GM19025 (cell line): ENCODE measurements around the gene CLMP.
"Not testable (repeated sequence)": the region's sequence is repeated elsewhere in the genome, so short reads cannot be mapped to it uniquely, and the experiment has no call there.

Experiments used
- ATAC-seq: cut with Tn5 transposase; IDR thresholded peaks from one replicate; pipeline ENCODE4 v1.9.1; 2021; ENCODE audit warnings: mild to moderate bottlenecking, low read depth, moderate library complexity; ENCODE audit not compliant: unreplicated experiment

The CLMP gene

GRCh38 chr11:123170929-123171328 lies 24.1 kb downstream of the CLMP start:
- ATAC-seq, result no peak

GRCh38 chr11:123169821-123170220 lies 25.2 kb downstream of the CLMP start:
- ATAC-seq, result no peak

DNA sequence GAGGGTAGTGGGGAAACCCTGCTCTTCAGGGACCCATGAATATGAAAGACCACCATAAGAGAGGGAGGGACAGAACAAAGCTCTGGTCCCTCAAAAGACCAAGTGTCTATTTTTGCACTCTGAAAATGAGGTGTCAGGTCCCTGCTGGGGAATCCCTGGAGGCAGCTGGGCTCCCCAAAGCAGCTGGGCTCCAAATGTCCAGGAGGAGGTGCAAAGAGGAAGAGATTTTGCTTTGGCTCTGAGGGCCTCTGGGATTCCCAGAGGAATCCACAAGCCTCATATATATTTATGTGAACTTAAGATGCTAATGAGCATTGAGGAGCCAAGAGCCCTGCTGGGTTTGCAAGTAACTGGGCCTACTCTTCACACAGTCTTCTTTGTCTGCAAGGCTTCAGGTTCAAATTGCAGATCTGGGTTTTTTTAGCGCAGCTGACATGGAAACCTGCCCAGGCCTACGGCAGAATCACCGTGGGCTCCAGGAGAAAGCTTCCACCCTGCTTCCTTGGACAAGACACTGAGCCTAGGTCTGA lies 26.0 kb downstream of the CLMP start:
- no peak for ATAC-seq

GRCh38 chr11:123168241-123168640 lies 26.8 kb downstream of the CLMP start:
- no peak for ATAC-seq

DNA sequence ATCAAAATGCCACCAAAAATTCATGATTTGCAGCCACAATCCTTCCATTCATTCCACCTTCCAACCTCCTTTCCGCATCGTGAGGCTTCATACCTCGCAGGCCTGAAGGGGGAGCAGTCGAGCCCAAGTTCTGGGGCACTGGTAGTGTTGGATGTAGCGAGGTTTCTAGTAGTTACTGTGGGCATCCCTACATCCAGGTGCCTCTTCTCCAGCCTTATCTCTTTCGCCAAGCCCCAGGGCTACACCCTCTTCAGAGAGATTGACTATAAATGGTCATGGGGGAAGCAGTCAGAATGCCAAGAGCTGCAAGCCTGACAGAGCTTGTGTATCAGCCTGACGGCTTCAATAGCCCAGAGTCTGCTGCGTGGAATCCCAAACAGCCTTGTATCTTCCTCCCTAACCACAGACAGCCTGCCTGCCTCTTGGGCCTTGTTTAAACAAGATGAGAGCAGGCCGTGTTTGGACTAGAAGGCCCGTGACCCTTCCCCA lies 28.9 kb downstream of the CLMP start:
- ATAC-seq, result no peak

DNA sequence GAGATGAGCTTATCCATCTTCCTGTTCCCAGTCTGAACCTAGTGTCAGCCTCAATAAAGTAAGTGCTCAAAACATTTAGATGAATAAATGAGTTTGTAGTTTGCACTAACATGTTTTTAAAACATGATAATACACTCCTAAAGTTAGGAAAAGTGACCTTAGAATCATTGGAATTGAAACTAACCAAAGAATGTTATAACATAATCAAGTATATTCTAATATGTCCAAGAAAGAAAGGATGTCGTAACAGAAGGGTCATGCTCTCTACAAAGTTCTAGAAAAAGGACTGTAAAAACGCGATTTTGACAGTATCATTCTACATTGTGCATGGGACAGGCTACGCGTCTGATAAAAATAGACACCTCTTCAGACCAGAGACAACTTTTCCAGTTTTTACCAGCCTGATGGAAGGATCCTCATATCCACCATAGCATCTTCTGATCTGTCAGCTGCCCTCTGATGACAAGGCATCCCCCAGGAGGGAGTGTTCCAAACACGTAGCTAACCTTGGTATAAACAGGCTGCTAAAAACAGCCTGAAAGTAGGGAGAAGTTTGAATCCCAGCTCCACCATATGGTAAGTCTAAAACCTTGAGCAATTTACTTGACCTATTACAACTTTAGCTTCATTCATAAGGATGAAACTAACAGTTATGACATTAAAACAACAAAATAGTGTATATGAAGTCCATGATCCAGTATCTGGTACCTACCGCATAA lies 30.2 kb downstream of the CLMP start:
- no peak for ATAC-seq

GRCh38 chr11:123163621-123164020 lies 31.4 kb downstream of the CLMP start:
- no peak for ATAC-seq

DNA sequence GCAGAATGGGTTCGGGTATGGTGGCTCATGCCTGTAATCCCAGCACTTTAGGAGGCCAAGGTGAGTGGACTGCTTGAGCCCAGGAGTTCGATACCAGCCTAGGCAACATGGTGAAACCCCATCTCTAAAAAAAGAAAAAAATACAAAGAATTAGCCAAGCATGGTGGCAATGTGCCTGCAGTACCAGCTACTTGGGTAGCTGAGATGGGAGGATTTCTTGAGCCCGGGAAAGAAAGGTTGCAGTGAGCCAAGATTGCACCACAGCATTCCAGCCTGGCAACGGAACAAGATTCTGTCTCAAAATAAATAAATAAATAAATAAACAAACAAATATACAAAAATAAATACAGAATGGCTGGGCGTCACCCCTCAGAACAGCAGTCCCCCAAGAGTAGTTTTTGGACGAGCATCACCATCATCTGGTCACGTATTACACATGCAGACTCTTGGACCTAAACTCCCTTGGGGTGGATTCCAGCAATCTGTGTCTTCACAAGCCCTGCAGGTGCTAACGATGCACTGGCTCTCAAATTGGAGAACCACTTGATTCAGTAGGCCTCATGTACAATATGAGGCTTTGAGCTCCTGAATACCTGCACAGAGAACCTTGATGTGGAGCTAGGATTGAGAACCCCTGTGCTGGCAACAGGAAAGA lies 33.5 kb downstream of the CLMP start:
- ATAC-seq, result no peak

DNA sequence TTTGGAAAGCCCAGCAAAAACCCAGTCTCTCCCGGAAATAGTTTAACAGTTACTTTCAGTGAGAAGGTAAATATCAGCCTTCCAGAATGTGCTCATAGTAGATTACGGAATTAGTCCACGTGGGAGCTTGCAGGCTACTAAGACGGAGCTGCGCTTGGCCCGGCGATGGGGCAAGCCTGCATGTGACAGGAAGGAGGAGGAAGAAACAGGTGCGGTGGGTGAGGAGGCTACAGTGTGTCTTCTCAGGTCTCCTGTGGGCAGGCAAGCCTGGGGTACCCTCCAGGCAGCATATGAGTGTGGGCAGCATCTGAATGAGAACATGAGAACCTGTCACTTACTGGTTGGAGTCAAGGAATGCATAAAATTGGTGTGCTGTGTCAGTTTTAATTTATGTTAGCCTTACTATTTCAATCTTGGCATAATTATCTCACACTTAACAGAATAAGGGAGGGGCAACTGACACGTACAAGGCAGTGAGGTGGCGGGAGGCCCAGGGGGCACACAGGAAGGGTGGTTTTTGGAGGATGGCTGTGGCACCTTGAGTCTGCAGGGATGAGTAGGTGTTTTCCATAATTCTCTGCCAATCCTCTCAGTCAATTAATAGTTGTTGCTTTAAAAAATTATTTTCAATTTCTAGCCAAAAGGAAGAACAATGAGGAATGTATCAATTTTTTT lies 35.7 kb downstream of the CLMP start:
- no peak for ATAC-seq

GRCh38 chr11:123158033-123159003 lies 36.7 kb downstream of the CLMP start:
- ATAC-seq, result no peak

GRCh38 chr11:123152951-123153350 lies 42.1 kb downstream of the CLMP start:
- no peak for ATAC-seq

GRCh38 chr11:123152346-123152745 lies 42.7 kb downstream of the CLMP start:
- not testable (repeated sequence) for ATAC-seq

DNA sequence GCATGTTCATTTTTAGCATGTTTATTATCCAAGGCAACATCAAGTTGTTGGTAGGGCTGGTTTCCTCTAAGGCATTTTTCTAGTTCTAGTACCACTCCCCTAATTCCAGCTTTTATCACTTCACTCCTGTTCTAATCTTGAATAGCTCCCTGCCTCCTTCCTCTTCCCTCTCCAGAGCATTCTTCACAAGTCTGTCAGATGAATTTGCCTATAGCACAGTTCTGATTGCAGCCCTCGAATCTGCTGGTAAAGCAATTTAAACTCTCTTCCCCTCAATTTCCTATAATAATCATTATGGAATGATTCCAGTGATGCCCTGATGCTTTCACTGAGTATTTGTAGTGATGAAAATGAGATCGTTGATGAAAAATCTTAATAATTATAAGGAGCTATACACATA lies 43.3 kb downstream of the CLMP start:
- ATAC-seq, result no peak

- ATAC-seq, result no peak
These were observed 43.7 kb downstream of the CLMP start for GRCh38 chr11:123151366-123151765.

GRCh38 chr11:123150882-123151281 lies 44.2 kb downstream of the CLMP start:
- ATAC-seq, result no peak

DNA sequence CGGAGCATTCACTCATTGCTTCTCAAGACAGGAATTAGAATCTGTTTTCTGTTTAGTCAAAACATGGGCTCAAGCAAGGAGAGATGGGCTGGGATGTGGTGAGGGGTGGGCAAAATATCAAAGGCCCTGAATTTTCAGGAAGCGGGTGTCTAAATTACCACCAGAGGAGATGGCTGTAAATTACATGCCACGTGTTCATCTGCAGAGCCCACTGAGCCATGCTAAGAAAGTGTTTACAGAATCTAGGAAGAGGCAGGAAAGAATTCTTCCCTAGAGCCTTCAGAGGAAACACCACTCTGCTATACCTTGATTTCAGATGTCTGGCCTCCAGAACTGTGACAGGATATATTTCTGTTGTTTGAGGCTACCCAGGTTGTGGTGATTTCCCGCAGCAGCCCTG lies 46.1 kb downstream of the CLMP start:
- no peak for ATAC-seq

- no peak for ATAC-seq
These were observed 49.4 kb downstream of the CLMP start for GRCh38 chr11:123145661-123146060.

- ATAC-seq, result no peak
These were observed 49.8 kb downstream of the CLMP start for GRCh38 chr11:123145220-123145619.

DNA sequence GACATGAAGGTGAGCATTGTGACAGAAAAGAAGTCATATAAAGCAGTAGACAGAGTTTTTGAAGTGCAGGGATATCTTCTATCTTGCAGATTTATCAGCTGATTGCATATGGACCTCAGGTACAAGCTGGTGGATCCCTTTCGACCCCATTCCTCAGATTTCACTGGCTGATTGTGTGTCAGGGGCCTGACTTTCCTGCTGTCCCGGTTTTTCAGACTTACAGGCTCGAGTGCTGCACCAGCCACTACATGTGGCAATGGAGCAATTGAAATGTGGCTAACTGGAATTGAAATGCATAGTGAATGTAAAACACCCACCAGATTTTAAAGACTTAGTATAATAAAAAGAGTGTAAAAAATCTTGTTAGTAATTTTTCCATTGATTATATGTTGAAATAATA lies 50.3 kb downstream of the CLMP start:
- ATAC-seq, result no peak

- no peak for ATAC-seq
These were observed 51.1 kb downstream of the CLMP start for GRCh38 chr11:123143921-123144320.
